Heart right ventricle (tissue), 16 donors: ENCODE data around the gene ACSF2. TPM values are rescaled to one million over a fixed set of nuclear protein-coding genes. Genes with fewer than 3 reads are reported as not detected.

Experiments
- ATAC-seq, 8 donors: fragments of 200-7000 bp; cut with Tn5 transposase; one replicate each; pipeline ENCODE4 v1.9.1; 2020; ENCODE audit warnings: mild to moderate bottlenecking in 8 of 8, moderate library complexity in 8 of 8, moderate number of reproducible peaks in 1 of 8
- DNase-seq, 2 donors: peaks; one replicate each; pipeline ENCODE4 v3.0.0-alpha.2; 2020
- H3K27ac ChIP-seq, 10 donors: fragments of 200-600 bp; sonication (generic) in 2 of 10; one replicate each; pipeline versions ENCODE4 v1.5.0 to v1.8.0; 2020 to 2022; ENCODE audit warnings: mild to moderate bottlenecking in 3 of 10
- H3K27me3 ChIP-seq, 7 donors: fragments of 200-600 bp; one replicate each; pipeline ENCODE4 v1.8.0; 2021 to 2022; ENCODE audit warnings: mild to moderate bottlenecking in 2 of 7
- H3K36me3 ChIP-seq, 9 donors: fragments of 200-600 bp; sonication (generic) in 1 of 9; one replicate each; pipeline versions ENCODE4 v1.5.0 to v1.8.0; 2020 to 2022; ENCODE audit warnings: mild to moderate bottlenecking in 2 of 9
- H3K4me1 ChIP-seq, 9 donors: fragments of 200-600 bp; sonication (generic) in 1 of 9; one replicate each; pipeline versions ENCODE4 v1.5.0 to v1.8.0; 2020 to 2022; ENCODE audit warnings: mild to moderate bottlenecking in 4 of 9
- H3K4me3 ChIP-seq, 10 donors: fragments of 200-600 bp; sonication (generic) in 2 of 10; one replicate each; pipeline versions ENCODE4 v1.5.0 to v1.8.0; 2020 to 2022; ENCODE audit warnings: mild to moderate bottlenecking in 7 of 10, moderate library complexity in 2 of 10
- H3K9me3 ChIP-seq, 11 donors: fragments of 200-600 bp in 10 of 11; sonication (generic) in 2 of 11; one replicate each; pipeline versions ENCODE4 v1.5.0 to v1.8.0; 2013 to 2022; ENCODE audit warnings: mild to moderate bottlenecking in 2 of 11, control low read depth in 1 of 11, moderate library complexity in 1 of 11
- WGBS, 2 donors: extraction: QIAGEN DNeasy Blood & Tissue Kit; methylation state at CpG; one replicate each; pipeline ENCODE4 v1.1.7; 2013; ENCODE audit warnings: inconsistent platforms in 1 of 2; 5-methylcytosine and 5-hydroxymethylcytosine counted together
- intact Hi-C, 10 donors: fragments of 100-400 bp; cut with DNase I; formaldehyde crosslinking; loops; one replicate each; pipeline versions ENCODE4 v1.11.1 to v1.14.2; 2022
- polyA plus RNA-seq, 2 donors: library from polyadenylated mRNA; stranded (reverse); fragments of 200-250 nt; gene quantifications; one replicate each; pipeline ENCODE4 v1.2.3, GENCODE V29; 2013
- total RNA-seq, 10 donors: library from RNA; stranded (reverse); fragmentation: NEBNext Ultra II Directional in 3 of 10; extraction: Animal tissue kit (Norgen Biotek cat#: 25700) in 3 of 10; gene quantifications; one replicate each; pipeline versions ENCODE4 v1.2.1 to v1.2.4, GENCODE V29; 2021 to 2023
- TF ChIP-seq, protein P1 (sequence below), 9 donors: fragments of 200-600 bp; sonication (generic) in 2 of 9; IDR thresholded peaks; one replicate each; pipeline versions ENCODE4 v1.5.0 to v1.8.0; 2021 to 2022; ENCODE audit warnings: antibody characterized with exemption in 9 of 9, mild to moderate bottlenecking in 5 of 9, moderate library complexity in 1 of 9
- donor health status: Arrhythmogenic right ventricular cardiomyopathy.
- donor health status: ischemic (EF 13 %, LVEDD 7.1; RV severe dilation, severe dysfunction).
- donor health status: healthy with polysubstance abuse.
- donor health status: DM: no; HTN: yes; CAD: no.
- donor health status: DM: no; HTN: no; CAD: no.
- donor health status: ischemic (EF 25% LVEDD 6.9; RV normal size, moderate dysfunction).
- donor health status: ischemic (EF 25% LVEDD 5.7; RV mildly dilated, moderate dysfunction).
- donor health status: healthy.
- donor health status: DM: yes; HTN: yes; CAD: no.
- donor health status: Ischemic cardiomyopathy.
- donor health status: ischemic (EF 35%, LVEDD 5.7; RV mildly dilated, moderate dysfunction).
- donor health status: nonischemic (EF 11% LVEDD 7.7; RV severe dilation, severe dysfunction).
- donor health status: DM: yes; HTN: yes; CAD: no.
- donor health status: PGD.
- donor health status: ischemic (EF 29% LVEDD 5.4; RV normal size, mild dysfunction).
- donor health status: nonischemic (EF 23%, LVEDD 6.1; RV moderate dilation, normal function).

The ACSF2 gene
- total and polyA plus RNA-seq, 12 donors: 7.9 to 45.0 (median 19.7) TPM

DNA sequence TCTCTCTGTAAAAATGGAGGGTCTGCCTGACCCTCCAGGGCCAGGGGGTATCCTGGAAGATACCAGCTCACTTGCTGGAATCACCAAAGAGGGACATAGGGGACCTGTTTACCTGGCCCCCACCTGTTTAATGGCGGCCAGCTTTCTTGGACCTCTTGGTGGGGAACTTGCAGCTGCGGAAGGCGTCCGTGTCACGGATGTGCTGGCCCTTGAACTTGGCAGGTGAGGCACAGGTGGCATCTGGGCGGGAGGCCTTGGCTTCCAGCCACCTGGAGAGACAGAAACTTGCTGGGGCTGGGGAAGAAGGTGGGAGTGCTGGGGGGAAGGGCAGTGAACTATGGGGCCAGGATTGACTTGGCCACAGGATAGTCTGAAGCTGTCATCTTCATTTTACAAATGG lies 39.2 kb downstream of the ACSF2 start:
- H3K9me3 ChIP-seq: no peaks in the 10 kb centered on the region
- H3K4me3 ChIP-seq: no peak overlapping the region
- WGBS, 2 donors: 96 to 97% methylated on average over 6 of the region's 6 CpGs
- H3K4me1 ChIP-seq: peaks cover 3 to 16% (median 13%) of the 10 kb centered on the region in 9 donors
- H3K27ac ChIP-seq: no peak overlapping the region
- ATAC-seq (no peak), DNase-seq (no peak)
- TF ChIP-seq, protein P1, sequence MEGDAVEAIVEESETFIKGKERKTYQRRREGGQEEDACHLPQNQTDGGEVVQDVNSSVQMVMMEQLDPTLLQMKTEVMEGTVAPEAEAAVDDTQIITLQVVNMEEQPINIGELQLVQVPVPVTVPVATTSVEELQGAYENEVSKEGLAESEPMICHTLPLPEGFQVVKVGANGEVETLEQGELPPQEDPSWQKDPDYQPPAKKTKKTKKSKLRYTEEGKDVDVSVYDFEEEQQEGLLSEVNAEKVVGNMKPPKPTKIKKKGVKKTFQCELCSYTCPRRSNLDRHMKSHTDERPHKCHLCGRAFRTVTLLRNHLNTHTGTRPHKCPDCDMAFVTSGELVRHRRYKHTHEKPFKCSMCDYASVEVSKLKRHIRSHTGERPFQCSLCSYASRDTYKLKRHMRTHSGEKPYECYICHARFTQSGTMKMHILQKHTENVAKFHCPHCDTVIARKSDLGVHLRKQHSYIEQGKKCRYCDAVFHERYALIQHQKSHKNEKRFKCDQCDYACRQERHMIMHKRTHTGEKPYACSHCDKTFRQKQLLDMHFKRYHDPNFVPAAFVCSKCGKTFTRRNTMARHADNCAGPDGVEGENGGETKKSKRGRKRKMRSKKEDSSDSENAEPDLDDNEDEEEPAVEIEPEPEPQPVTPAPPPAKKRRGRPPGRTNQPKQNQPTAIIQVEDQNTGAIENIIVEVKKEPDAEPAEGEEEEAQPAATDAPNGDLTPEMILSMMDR (IDR thresholded peaks at IDR 0.05): no peak
- peaks cover 0 to 7% (median 0%) of the 10 kb centered on the region in 9 donors for H3K36me3 ChIP-seq
- H3K27me3 ChIP-seq: peaks cover 10 to 30% (median 24%) of the 10 kb centered on the region in 7 donors
- intact Hi-C loops: loop anchor here in 1 of 10 donors (10.0 kb wide), 1 partner anchor 100 kb away; no protein-coding TSS in a partner anchor

DNA sequence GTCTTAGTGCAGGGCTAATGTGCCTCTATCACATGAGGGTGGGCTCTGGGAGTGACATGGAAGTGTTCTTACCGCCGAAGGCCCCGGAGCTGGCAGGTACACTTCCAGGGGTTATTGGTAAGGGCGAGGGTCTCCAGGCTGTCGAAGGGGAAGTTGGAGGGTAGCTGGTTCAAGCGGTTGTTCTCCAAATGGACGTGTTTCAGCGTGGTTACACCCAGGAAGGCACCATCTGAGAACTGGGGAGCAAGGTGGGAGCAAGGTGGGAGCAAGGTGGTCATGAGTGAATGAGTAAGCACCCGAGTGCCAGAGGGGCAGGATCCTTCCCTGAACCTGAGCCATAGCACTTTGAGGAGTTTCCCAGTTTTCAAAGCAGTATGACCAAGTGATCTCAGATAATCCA lies 39.6 kb downstream of the ACSF2 start:
- peaks cover 10 to 30% (median 24%) of the 10 kb centered on the region in 7 donors for H3K27me3 ChIP-seq
- peaks cover 0 to 7% (median 0%) of the 10 kb centered on the region in 9 donors for H3K36me3 ChIP-seq
- no peaks in the 10 kb centered on the region for H3K9me3 ChIP-seq
- H3K4me3 ChIP-seq: no peak overlapping the region
- ATAC-seq: no peak
- H3K4me1 ChIP-seq: peaks cover 3 to 16% (median 13%) of the 10 kb centered on the region in 9 donors
- H3K27ac ChIP-seq: no peak overlapping the region
- TF ChIP-seq, protein P1 (IDR thresholded peaks at IDR 0.05): no peak
- 97% methylated on average over 9 of the region's 9 CpGs for WGBS, 2 donors
- no peak for DNase-seq
- intact Hi-C loops: loop anchor here in 1 of 10 donors (10.0 kb wide), 1 partner anchor 101 kb away; no protein-coding TSS in a partner anchor

DNA sequence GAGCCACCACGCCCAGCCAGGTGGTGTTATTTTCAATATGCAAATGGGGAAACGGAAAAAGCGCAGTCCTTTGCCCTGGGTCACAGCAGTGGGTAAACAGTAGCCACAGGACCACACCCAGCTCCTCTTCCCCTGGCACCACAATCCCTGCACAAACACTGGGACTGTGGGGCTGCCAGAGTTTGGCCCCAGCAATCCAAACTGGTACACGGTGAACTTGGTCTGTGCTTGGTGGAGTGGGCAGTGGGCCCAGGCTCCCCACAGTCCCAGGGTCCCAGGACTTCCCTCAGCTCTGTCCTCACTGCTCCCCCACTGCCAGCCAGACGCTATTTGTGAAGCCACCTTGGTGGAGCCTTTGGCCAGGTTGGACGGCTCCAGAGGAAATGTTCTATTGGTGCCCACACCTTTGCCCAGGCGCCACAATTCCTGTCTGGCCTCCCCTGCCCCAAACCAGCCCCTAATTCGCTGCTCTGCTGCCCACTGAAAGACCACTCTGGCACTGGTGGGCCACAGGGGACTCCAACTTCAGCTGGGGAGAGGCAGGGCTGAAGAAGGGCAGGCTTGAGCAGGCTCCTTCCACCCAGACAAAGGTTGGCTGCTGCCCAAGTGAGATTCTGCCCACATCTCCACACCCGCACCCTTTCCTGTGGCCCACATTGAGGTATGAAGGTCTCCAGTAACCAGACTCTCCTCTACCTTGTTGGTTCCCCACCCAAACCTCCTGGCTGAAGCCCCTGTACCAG lies 40.5 kb downstream of the ACSF2 start:
- H3K27ac ChIP-seq: no peak overlapping the region
- no peak overlapping the region for H3K4me3 ChIP-seq
- DNase-seq (no peak), ATAC-seq (no peak)
- H3K9me3 ChIP-seq: no peaks in the 10 kb centered on the region
- TF ChIP-seq, protein P1 (IDR thresholded peaks at IDR 0.05): no peak
- H3K4me1 ChIP-seq: peaks cover 3 to 16% (median 13%) of the 10 kb centered on the region in 9 donors
- 88 to 94% methylated on average over 9 of the region's 9 CpGs for WGBS, 2 donors
- H3K36me3 ChIP-seq: peaks cover 0 to 10% (median 0%) of the 10 kb centered on the region in 9 donors
- intact Hi-C loops: loop anchor here in 1 of 10 donors (10.0 kb wide), 1 partner anchor 102 kb away; no protein-coding TSS in a partner anchor
- peaks cover 10 to 30% (median 24%) of the 10 kb centered on the region in 7 donors for H3K27me3 ChIP-seq

DNA sequence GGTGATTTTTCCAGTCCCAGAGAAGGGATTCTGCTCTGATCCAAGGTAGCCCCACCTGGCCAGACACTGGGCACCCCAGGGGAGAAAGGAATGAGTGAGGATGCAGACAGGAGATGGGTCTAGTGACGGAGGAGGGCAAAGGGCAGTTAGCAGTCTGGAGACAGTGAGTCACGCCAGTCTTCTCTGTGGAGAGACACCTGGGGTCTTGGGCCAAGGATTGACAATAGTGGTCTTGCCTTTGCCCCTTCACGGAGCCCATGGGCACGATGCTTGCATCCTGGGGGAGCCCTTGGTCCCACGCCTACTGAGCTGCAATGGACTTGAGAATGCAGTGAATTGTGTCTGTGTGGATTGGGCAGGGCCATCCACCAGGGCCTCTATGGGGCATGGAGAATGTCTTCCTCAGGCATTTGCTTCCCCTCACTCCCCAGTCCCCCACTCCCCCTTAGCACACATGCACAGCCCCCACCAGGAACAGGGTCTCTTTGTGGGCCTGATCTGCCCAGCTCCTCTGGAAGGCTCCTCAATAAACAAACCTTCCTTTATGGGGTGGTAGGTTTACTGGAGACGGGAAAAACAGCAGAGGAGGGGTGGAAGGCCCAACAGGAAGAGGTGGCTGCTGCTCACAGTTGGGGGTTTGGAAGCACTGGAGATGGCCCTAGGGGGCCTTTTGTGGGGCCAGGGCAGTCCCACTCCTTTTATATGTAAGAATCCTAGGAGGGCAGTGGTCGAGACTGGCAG lies 41.3 kb downstream of the ACSF2 start:
- Histone ChIP-seq H3K4me3 (no peak overlapping the region), H3K27me3 (peaks cover 10 to 30% (median 24%) of the 10 kb centered on the region in 7 donors), H3K9me3 (no peaks in the 10 kb centered on the region), H3K4me1 (peaks cover 3 to 16% (median 13%) of the 10 kb centered on the region in 9 donors), H3K36me3 (peaks cover 0 to 13% (median 0%) of the 10 kb centered on the region in 9 donors), H3K27ac (no peak overlapping the region)
- TF ChIP-seq, protein P1 (IDR thresholded peaks at IDR 0.05): no peak
- ATAC-seq: no peak
- DNase-seq: no peak
- WGBS, 2 donors: 89 to 90% methylated on average over 7 of the region's 7 CpGs
- intact Hi-C loops: loop anchor here in 1 of 10 donors (10.0 kb wide), 1 partner anchor 102 kb away; no protein-coding TSS in a partner anchor
